Esophagus muscularis mucosa (tissue), 4 donors: Measurements from ENCODE around the gene CES2.

Experiments
- EP300 ChIP-seq: sonication (generic); formaldehyde crosslinking; IDR thresholded peaks from one replicate; pipeline ENCODE4 v1.6.1; 2017; ENCODE audit warnings: antibody characterized with exemption
- POLR2A ChIP-seq: fragments of 450-650 bp; IDR thresholded peaks from one replicate; pipeline ENCODE4 v1.6.1; 2017; ENCODE audit warnings: antibody characterized with exemption, moderate library complexity, mild to moderate bottlenecking, low read depth
- POLR2AphosphoS5 ChIP-seq, 2 donors: sonication (generic); formaldehyde crosslinking; IDR thresholded peaks; one replicate each; pipeline ENCODE4 v1.6.1; 2017; ENCODE audit warnings: antibody characterized with exemption in 2 of 2
- TF ChIP-seq, protein P1 (sequence below), 3 experiments: fragments of 200-600 bp in 2 of 3; fragments of 450-650 bp in 1 of 3; sonication (generic) in 2 of 3; IDR thresholded peaks; one replicate each; pipeline ENCODE4 v1.5.1; 2017 to 2019; ENCODE audit warnings: antibody characterized with exemption in 3 of 3, mild to moderate bottlenecking in 2 of 3, moderate library complexity in 1 of 3

DNA sequence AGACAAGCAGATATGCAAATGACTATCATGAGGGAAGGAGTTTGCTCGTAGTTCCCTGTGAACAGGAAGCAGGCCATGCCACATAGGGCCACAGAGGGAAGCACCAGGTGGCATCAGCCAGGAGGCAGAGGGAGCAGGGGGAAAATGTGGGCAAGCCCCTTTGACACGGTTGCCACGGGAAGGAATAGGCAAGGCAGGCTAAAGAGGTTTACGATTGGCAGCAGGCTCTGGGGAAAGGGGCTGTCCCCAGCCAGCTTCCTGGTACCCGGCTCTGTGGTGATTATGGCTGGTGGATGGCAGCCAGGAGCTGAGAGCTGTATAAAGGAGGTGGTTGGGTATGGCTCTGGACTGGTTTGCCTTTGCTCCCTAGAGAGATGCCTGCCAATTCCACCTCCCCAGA, 26.6 kb downstream of the CES2 start:
- TF ChIP-seq, protein P1, sequence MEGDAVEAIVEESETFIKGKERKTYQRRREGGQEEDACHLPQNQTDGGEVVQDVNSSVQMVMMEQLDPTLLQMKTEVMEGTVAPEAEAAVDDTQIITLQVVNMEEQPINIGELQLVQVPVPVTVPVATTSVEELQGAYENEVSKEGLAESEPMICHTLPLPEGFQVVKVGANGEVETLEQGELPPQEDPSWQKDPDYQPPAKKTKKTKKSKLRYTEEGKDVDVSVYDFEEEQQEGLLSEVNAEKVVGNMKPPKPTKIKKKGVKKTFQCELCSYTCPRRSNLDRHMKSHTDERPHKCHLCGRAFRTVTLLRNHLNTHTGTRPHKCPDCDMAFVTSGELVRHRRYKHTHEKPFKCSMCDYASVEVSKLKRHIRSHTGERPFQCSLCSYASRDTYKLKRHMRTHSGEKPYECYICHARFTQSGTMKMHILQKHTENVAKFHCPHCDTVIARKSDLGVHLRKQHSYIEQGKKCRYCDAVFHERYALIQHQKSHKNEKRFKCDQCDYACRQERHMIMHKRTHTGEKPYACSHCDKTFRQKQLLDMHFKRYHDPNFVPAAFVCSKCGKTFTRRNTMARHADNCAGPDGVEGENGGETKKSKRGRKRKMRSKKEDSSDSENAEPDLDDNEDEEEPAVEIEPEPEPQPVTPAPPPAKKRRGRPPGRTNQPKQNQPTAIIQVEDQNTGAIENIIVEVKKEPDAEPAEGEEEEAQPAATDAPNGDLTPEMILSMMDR (IDR thresholded peaks at IDR 0.05) = no peak
- TF ChIP-seq POLR2A (no peak), EP300 (no peak), POLR2AphosphoS5 (IDR thresholded peaks at IDR 0.05) (no peak)
